Neuron (in vitro differentiated cells): Measurements from ENCODE around the gene TNRC6B.

ENCODE experiments used
- H2AFZ ChIP-seq: one replicate; pipeline ENCODE4 v1.6.1; 2013; ENCODE audit warnings: low read depth, mild to moderate bottlenecking, inconsistent platforms, low read length, moderate library complexity
- H3K27me3 ChIP-seq: one replicate; pipeline ENCODE4 v1.6.1; 2013; ENCODE audit warnings: low read length; ENCODE audit not compliant: insufficient read depth
- H3K36me3 ChIP-seq: one replicate; pipeline ENCODE4 v1.6.1; 2013; ENCODE audit warnings: low read length; ENCODE audit not compliant: insufficient read depth
- H3K4me1 ChIP-seq: one replicate; pipeline ENCODE4 v1.6.1; 2013; ENCODE audit warnings: low read length; ENCODE audit not compliant: insufficient read depth
- H3K4me3 ChIP-seq: 2 replicates; pipeline ENCODE4 v1.5.1; 2013; ENCODE audit warnings: mild to moderate bottlenecking, low read length, moderate library complexity
- H3K9me3 ChIP-seq: one replicate; pipeline ENCODE4 v1.6.1; 2013; ENCODE audit warnings: low read length

TNRC6B gene

GRCh38 chr22:40232624-40233023 lies 54.9 kb downstream of the TNRC6B start:
- H2AFZ ChIP-seq, result no peak overlapping the region
- no peaks in the 10 kb centered on the region for H3K4me1 ChIP-seq
- no peak overlapping the region for H3K4me3 ChIP-seq
- H3K9me3 ChIP-seq, result peaks cover 10% of the 10 kb centered on the region
- no peaks in the 10 kb centered on the region for H3K27me3 ChIP-seq
- peaks cover 41% of the 10 kb centered on the region for H3K36me3 ChIP-seq

DNA sequence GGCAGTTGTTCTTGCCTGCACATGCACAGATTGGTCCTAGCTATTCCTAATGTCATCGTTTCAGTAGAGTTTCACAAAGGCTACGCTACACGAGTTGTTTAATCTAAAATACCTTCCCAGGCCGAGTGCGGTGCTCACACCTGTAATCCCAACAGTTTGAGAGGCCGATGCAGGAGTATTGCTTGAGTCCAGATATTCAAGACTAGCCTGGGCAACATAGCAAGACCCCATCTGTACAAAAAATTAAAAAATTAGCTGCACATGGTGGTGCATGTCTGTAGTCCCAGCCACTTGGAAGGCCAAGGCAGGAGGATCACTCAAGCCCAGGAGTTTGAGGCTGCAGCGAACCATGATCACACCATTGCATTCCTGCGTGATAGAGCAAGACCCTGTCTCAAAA lies 56.2 kb downstream of the TNRC6B start:
- H3K36me3 ChIP-seq, result peaks cover 41% of the 10 kb centered on the region
- H3K4me1 ChIP-seq, result peaks cover 6% of the 10 kb centered on the region
- no peak overlapping the region for H2AFZ ChIP-seq
- H3K27me3 ChIP-seq, result no peaks in the 10 kb centered on the region
- peaks cover 10% of the 10 kb centered on the region for H3K9me3 ChIP-seq
- H3K4me3 ChIP-seq, result no peak overlapping the region

- H3K36me3 ChIP-seq, result peaks cover 34% of the 10 kb centered on the region
- no peaks in the 10 kb centered on the region for H3K27me3 ChIP-seq
- H3K9me3 ChIP-seq, result peaks cover 10% of the 10 kb centered on the region
- no peak overlapping the region for H2AFZ ChIP-seq
- peaks cover 13% of the 10 kb centered on the region for H3K4me1 ChIP-seq
- no peak overlapping the region for H3K4me3 ChIP-seq
Observed at GRCh38 chr22:40234658-40235057, 56.9 kb downstream of the TNRC6B start.

- Histone ChIP-seq H3K4me3 (no peak overlapping the region), H3K4me1 (peaks cover 20% of the 10 kb centered on the region), H2AFZ (no peak overlapping the region), H3K9me3 (peaks cover 8% of the 10 kb centered on the region), H3K36me3 (peaks cover 29% of the 10 kb centered on the region), H3K27me3 (no peaks in the 10 kb centered on the region)
Observed at GRCh38 chr22:40235308-40235707, 57.6 kb downstream of the TNRC6B start.

DNA sequence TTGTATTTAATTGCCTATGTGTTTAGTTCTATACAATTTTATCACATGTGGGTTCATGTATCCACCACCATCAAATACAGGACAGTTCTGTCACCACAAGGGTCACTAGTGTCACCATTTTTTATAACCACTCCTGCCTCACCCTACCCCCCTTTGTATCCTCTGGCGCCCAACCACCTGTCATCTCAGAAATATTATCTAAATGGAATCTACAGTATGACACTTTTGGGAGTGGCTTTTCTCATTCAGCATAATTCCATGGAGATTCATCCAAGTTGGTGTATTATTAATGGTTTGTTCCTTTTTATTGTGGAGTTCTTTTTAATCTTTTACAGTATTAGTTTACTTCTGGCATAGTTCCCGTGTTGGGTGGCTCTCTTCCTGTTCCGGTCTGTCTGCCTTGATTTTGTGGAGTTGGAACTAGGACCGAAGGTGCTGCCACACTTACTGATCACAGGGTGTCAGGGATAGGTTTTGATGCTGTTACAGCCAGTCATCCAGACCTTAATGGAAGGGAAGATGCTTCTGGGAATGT lies 58.5 kb downstream of the TNRC6B start:
- Histone ChIP-seq H3K9me3 (peaks cover 7% of the 10 kb centered on the region), H3K4me1 (peaks cover 29% of the 10 kb centered on the region), H2AFZ (no peak overlapping the region), H3K4me3 (no peak overlapping the region), H3K36me3 (peaks cover 26% of the 10 kb centered on the region), H3K27me3 (no peaks in the 10 kb centered on the region)

DNA sequence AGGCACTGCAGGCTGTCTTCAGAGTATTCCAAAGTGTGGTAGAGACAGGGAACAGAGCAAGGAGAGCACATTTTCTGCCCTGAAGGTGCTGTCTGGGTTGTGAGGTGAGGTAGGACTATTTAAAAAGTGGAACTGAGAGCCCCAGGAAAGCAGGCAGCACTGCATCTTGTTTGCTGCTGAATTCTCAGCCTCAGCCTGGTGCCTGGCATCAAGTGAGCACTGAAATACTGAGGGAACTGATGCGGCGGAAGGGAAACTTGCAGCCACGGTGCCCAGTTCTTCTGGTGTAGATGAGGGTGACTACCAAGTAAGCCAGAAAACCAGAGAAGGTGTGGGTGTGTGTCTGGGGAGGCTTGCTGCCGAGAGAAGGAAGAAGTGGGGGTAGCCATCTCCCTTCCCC lies 59.5 kb downstream of the TNRC6B start:
- no peak overlapping the region for H3K4me3 ChIP-seq
- H3K27me3 ChIP-seq, result no peaks in the 10 kb centered on the region
- peaks cover 7% of the 10 kb centered on the region for H3K9me3 ChIP-seq
- peaks cover 38% of the 10 kb centered on the region for H3K4me1 ChIP-seq
- H3K36me3 ChIP-seq, result peaks cover 19% of the 10 kb centered on the region
- H2AFZ ChIP-seq, result no peak overlapping the region

DNA sequence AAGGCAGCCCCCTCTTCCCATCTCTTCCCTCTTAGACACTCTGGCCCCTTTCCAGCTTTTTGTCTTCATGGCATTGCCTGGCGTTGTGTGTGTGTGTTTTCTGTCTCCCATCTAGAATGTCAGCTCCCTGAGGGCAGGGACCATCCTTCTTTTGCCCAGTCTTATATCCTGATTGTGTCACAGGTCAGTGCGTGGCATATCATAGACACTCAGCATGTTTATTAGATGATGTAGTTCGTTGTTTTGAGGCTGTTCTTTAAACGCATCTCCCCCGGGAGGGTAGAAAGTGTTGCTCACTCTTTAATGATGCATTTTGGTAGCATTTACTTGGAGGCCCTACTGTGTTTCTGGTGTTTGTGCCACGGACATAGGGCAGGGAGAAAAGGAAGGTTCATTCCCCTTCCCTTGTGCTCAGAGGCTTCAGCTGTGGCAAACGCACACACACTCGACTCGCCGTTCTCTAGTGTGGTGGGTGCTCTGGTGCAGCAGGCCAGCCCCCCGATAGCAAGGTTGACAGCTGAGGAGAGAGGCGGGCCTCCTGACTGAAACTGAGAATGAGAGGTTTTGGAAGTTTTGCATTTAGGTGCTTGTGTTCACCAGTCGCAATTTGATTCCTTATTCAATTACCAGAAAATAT lies 60.2 kb downstream of the TNRC6B start:
- H3K27me3 ChIP-seq, result no peaks in the 10 kb centered on the region
- H3K36me3 ChIP-seq, result peaks cover 12% of the 10 kb centered on the region
- no peak overlapping the region for H2AFZ ChIP-seq
- no peak overlapping the region for H3K4me3 ChIP-seq
- peaks cover 38% of the 10 kb centered on the region for H3K4me1 ChIP-seq
- H3K9me3 ChIP-seq, result peaks cover 6% of the 10 kb centered on the region

DNA sequence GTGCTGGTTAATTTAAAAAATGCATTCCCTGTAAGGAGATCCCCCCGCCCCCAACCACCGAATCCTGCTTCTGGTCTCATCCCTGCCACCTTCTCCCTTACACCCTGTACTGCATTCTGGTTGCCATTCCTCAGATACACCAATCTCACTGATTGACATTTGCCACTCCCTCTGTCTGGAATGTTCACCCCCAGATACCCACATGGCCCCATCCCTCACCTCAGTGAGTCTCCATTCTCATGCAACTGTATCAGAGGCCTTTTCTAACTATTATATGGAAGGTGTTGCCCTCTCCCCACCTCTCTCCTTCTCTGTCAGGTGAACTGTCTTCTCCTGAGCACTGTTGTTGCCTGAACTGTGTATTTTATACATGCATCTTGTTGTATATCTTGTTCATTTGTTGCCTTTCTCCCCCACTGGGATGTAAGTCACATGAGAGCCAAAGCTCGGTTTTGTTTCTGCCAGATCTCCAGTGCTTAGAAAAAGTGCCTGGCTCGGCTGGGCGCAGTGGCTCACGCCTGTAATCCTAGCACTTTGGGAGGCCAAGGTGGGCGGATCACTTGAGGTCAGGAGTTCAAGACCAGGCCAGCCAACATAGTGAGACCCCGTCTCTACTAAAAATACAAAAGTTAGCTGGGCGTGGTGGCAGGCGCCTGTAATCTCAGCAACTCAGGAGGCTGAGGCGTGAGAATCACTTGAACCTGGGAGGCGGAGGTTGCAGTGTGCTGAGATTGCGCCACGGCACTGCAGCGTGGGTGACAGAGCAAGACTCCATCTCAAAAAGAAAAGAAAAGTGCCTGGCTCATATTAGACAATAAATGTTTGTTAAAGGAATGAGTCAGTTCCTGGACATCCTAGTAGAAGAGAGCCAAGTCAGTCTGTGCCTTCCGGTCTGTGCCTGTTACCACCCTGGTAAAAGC lies 61.0 kb downstream of the TNRC6B start:
- no peaks in the 10 kb centered on the region for H3K27me3 ChIP-seq
- peaks cover 6% of the 10 kb centered on the region for H3K9me3 ChIP-seq
- H2AFZ ChIP-seq, result no peak overlapping the region
- H3K4me3 ChIP-seq, result no peak overlapping the region
- H3K4me1 ChIP-seq, result peaks cover 38% of the 10 kb centered on the region
- H3K36me3 ChIP-seq, result peaks cover 8% of the 10 kb centered on the region

- H3K36me3 ChIP-seq, result peaks cover 8% of the 10 kb centered on the region
- H3K9me3 ChIP-seq, result peaks cover 6% of the 10 kb centered on the region
- peaks cover 38% of the 10 kb centered on the region for H3K4me1 ChIP-seq
- no peak overlapping the region for H2AFZ ChIP-seq
- H3K27me3 ChIP-seq, result no peaks in the 10 kb centered on the region
- no peak overlapping the region for H3K4me3 ChIP-seq
Observed at GRCh38 chr22:40239345-40239683, 61.6 kb downstream of the TNRC6B start.

GRCh38 chr22:40240160-40240559 lies 62.4 kb downstream of the TNRC6B start:
- no peak overlapping the region for H3K4me3 ChIP-seq
- peaks cover 6% of the 10 kb centered on the region for H3K9me3 ChIP-seq
- no peaks in the 10 kb centered on the region for H3K27me3 ChIP-seq
- H3K4me1 ChIP-seq, result peaks cover 38% of the 10 kb centered on the region
- H2AFZ ChIP-seq, result no peak overlapping the region
- peaks cover 8% of the 10 kb centered on the region for H3K36me3 ChIP-seq

DNA sequence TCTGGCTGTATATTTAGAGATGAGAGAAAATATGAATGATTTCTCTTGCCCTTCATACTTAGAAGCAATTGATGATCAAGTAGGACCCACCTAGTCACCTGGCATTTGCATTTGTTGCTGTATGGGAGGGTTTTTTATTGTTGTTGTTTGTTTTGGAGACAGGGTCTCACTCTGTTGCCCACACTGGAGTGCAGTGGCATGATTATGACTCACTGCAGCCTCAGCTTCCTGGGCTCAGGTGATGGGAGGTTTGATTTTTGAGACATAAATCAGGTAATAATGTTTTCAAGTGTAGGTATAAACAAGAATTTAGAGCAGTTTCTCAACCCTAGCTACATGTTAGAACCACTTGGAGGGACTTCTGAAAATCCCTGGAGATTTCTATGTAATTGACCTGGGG lies 63.0 kb downstream of the TNRC6B start:
- H3K9me3 ChIP-seq, result peaks cover 6% of the 10 kb centered on the region
- H3K36me3 ChIP-seq, result peaks cover 8% of the 10 kb centered on the region
- no peak overlapping the region for H3K4me3 ChIP-seq
- H3K27me3 ChIP-seq, result no peaks in the 10 kb centered on the region
- no peak overlapping the region for H2AFZ ChIP-seq
- H3K4me1 ChIP-seq, result peaks cover 38% of the 10 kb centered on the region

DNA sequence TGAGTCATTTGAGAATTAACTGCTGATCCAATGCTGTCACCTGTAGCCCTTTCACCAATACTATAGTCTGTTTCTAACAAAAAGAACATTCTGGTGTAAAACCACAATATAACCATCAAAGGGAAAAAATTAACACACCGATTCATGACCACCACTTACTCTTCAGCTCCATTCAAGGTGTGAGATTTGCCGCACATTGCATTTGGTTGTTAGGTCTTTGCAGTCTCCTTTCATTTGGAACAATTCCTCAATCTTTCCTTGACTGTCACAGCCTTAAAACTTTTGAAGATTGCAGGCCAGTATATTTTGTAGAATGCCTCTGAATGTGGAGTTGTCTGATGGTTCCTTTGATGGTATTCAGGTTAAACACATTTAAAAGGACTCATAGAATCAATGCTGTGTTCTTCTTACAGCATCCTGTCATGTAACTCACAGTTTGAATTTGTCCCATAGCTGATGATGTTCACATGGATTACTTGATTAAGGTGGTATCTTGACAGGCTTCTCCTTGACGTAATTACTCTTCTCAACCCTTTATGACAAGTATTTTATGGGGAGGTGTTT lies 63.6 kb downstream of the TNRC6B start:
- Histone ChIP-seq H3K9me3 (peaks cover 6% of the 10 kb centered on the region), H3K36me3 (peaks cover 12% of the 10 kb centered on the region), H3K27me3 (no peaks in the 10 kb centered on the region), H2AFZ (no peak overlapping the region), H3K4me3 (no peak overlapping the region), H3K4me1 (peaks cover 38% of the 10 kb centered on the region)

DNA sequence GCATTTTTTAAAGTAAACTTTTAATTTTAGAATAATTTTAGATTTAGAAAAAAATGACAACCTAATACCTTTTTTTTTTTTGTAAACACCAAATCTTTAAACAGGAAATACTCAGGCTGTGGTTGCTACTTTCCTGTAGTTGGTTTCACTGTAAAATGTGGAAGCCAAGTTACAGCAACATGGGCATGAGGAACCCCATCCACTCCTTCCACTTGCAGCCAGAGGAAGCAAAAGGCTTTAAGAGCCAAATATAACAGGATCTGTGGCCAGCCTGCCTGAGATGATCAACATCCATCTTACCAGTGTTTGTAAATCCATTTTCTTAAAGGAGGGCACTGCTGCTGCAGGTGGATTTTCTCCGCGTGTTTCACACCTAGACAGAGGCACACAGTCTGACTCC lies 66.2 kb downstream of the TNRC6B start:
- peaks cover 34% of the 10 kb centered on the region for H3K4me1 ChIP-seq
- no peaks in the 10 kb centered on the region for H3K9me3 ChIP-seq
- H3K27me3 ChIP-seq, result no peaks in the 10 kb centered on the region
- peaks cover 27% of the 10 kb centered on the region for H3K36me3 ChIP-seq
- no peak overlapping the region for H3K4me3 ChIP-seq
- no peak overlapping the region for H2AFZ ChIP-seq
